ENCODE data around the gene MARK3. TPM values are rescaled to one million over a fixed set of nuclear protein-coding genes. Genes with fewer than 3 reads are reported as not detected.

The MARK3 gene
- total RNA-seq, 1 donor from 2014 or later = 99.4 TPM

- TF ChIP-seq CTCF (IDR thresholded peaks at IDR 0.05) = no peak
- no peak overlapping the region for H3K4me3 ChIP-seq
- H3K27me3 ChIP-seq (ENCODE audit: low read depth) = no peaks in the 10 kb centered on the region
- H3K27ac ChIP-seq = no peak overlapping the region
- intact Hi-C loops (cut with DNase I) = no loop called here
- ATAC-seq (no peak), DNase-seq (no peak)
- peaks cover 97% of the 10 kb centered on the region for H3K36me3 ChIP-seq
- peaks cover 9% of the 10 kb centered on the region for H3K4me1 ChIP-seq
- H3K9me3 ChIP-seq = no peaks in the 10 kb centered on the region
Observed at GRCh38 chr14:103501041-103501870, 116.0 kb downstream of the MARK3 start.

- Histone ChIP-seq H3K4me3 (no peak overlapping the region), H3K4me1 (peaks cover 9% of the 10 kb centered on the region), H3K9me3 (no peaks in the 10 kb centered on the region), H3K36me3 (peaks cover 94% of the 10 kb centered on the region), H3K27ac (no peak overlapping the region), H3K27me3 (ENCODE audit: low read depth) (no peaks in the 10 kb centered on the region)
- intact Hi-C loops (cut with DNase I) = no loop called here
- TF ChIP-seq CTCF (IDR thresholded peaks at IDR 0.05) = no peak
- no peak for DNase-seq
- no peak for ATAC-seq
Observed at GRCh38 chr14:103501921-103502669, 116.9 kb downstream of the MARK3 start.

- DNase-seq (no peak), ATAC-seq (no peak)
- Histone ChIP-seq H3K4me3 (no peak overlapping the region), H3K4me1 (peaks cover 9% of the 10 kb centered on the region), H3K27me3 (ENCODE audit: low read depth) (no peaks in the 10 kb centered on the region), H3K27ac (no peak overlapping the region), H3K9me3 (no peaks in the 10 kb centered on the region), H3K36me3 (peaks cover 91% of the 10 kb centered on the region)
- no peak for TF ChIP-seq CTCF (IDR thresholded peaks at IDR 0.05)
- intact Hi-C loops (cut with DNase I) = no loop called here
Observed at GRCh38 chr14:103502877-103503276, 117.7 kb downstream of the MARK3 start.

- intact Hi-C loops (cut with DNase I) = no loop called here
- Histone ChIP-seq H3K27ac (no peak overlapping the region), H3K9me3 (no peaks in the 10 kb centered on the region), H3K4me3 (no peak overlapping the region), H3K27me3 (ENCODE audit: low read depth) (no peaks in the 10 kb centered on the region), H3K4me1 (peaks cover 9% of the 10 kb centered on the region), H3K36me3 (peaks cover 91% of the 10 kb centered on the region)
- no peak for TF ChIP-seq CTCF (IDR thresholded peaks at IDR 0.05)
- ATAC-seq (no peak), DNase-seq (no peak)
Observed at GRCh38 chr14:103503296-103503695, 118.1 kb downstream of the MARK3 start.

- TF ChIP-seq CTCF (IDR thresholded peaks at IDR 0.05) = no peak
- intact Hi-C loops (cut with DNase I) = no loop called here
Observed at GRCh38 chr14:103504991-103505565, 119.9 kb downstream of the MARK3 start.

More at GRCh38 chr14:103504991-103505565, 119.9 kb downstream of the MARK3 start:
- peaks cover 7% of the 10 kb centered on the region for H3K4me1 ChIP-seq
- no peaks in the 10 kb centered on the region for H3K27me3 ChIP-seq (ENCODE audit: low read depth)
- ATAC-seq = no peak
- DNase-seq = no peak
- H3K36me3 ChIP-seq = peaks cover 88% of the 10 kb centered on the region
- no peak overlapping the region for H3K27ac ChIP-seq
- no peaks in the 10 kb centered on the region for H3K9me3 ChIP-seq
- no peak overlapping the region for H3K4me3 ChIP-seq
